ENCODE results near the gene SLC26A3.

Gene SLC26A3

DNA sequence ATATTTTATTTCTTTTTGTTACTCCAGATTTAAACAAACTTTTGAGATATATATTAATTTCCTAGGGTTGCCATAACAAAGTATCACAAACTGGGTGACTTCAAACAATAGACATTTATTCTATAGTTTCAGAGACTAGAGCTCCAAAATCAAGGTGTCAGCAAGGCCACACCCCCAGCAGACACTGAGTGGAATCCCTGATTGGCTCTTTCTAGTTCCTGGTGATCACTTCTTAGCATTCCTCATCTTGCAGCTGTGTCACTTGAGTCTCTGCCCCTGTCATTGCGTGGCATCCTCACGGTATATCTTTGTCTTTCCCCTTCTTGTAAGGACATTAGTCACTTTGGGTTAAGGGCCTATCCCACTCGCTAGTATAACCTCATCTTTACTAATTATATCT lies 7.6 kb upstream of the SLC26A3 start:
- H3K4me3 ChIP-seq (ENCODE audit: low read length) = no peak overlapping the region
- no peaks in the 10 kb centered on the region for H3K27me3 ChIP-seq (ENCODE audit: insufficient read depth, low read length)
- no peaks in the 10 kb centered on the region for H3K4me1 ChIP-seq (ENCODE audit: insufficient read depth, low read length)
- no peaks in the 10 kb centered on the region for H3K36me3 ChIP-seq (ENCODE audit: insufficient read depth, low read length)
- H2AFZ ChIP-seq (ENCODE audit: low read depth, low read length) = no peak overlapping the region
- H3K9me3 ChIP-seq (ENCODE audit: low read length) = no peaks in the 10 kb centered on the region

DNA sequence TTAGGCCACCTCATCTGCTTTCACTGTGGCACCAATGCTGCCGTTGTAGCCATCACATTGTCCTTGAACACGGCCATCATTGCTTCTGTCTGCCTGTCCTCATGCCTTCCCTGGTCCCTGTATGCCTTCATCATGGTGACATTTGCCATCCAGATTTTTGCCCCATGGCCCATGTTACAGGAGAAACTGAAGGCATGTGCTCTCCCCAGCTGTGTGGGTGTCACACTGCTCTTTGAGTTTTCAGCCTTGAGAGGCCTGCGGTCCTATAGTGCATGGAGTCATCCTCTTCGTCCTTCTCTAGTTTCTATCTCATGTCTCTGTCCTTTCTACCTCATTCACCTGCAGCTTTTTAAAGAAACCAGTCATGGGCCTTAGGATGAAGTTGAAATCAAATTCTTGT lies 6.2 kb upstream of the SLC26A3 start:
- Histone ChIP-seq H3K9me3 (ENCODE audit: low read length) (no peaks in the 10 kb centered on the region), H2AFZ (ENCODE audit: low read depth, low read length) (no peak overlapping the region), H3K4me1 (ENCODE audit: insufficient read depth, low read length) (no peaks in the 10 kb centered on the region), H3K36me3 (ENCODE audit: insufficient read depth, low read length) (no peaks in the 10 kb centered on the region), H3K27me3 (ENCODE audit: insufficient read depth, low read length) (no peaks in the 10 kb centered on the region), H3K4me3 (ENCODE audit: low read length) (no peak overlapping the region)

DNA sequence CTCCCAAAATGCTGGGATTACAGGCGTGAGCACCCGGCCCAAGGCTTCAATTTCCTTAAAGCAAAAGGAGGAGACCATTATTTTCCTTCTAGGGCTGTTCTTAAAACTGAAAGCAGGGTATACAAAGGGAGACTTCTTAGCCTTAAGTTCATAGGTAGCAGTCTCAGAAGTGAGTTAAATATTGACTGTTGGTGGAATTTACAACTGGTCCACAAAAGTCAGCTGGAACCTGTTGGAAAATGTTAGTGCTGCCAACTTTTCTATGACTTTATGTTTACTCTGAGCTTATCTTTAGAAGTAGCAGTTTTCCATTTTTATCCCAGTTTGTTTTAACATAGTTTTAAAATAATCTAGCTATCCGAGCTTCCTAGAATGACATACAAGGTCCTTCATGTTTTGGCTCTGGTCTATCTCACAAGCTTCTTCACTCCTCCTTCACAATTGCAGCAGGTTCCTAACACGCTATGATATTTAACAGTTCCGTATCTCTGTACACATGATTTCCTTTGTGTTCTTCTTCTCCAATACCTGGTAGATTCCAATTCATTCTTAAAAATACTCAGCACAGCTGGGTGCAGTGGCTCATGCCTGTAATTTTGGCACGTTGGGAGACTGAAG lies 3.3 kb downstream of the SLC26A3 start:
- Histone ChIP-seq H3K36me3 (ENCODE audit: insufficient read depth, low read length) (no peaks in the 10 kb centered on the region), H2AFZ (ENCODE audit: low read depth, low read length) (no peak overlapping the region), H3K27me3 (ENCODE audit: insufficient read depth, low read length) (no peaks in the 10 kb centered on the region), H3K9me3 (ENCODE audit: low read length) (no peaks in the 10 kb centered on the region), H3K4me1 (ENCODE audit: insufficient read depth, low read length) (no peaks in the 10 kb centered on the region), H3K4me3 (ENCODE audit: low read length) (no peak overlapping the region)

DNA sequence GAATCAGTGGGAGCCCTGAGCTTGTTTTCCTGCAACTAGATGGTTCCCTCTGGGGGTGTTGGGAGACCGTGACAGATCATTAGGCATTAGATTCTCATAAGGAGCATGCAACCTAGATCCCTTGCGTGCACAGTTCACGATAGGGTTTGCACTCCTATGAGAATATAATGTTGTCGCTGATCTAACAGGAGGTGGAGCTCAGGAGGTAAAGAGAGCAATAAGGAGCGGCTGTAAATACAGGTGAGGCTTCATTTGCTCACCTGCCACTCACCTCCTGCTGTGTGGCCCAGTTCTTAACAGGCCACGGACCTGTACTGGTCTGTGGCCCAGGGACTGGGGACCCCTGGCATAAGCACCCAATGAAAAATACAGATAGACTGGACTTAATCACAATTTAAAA lies 10.7 kb downstream of the SLC26A3 start:
- Histone ChIP-seq H3K36me3 (ENCODE audit: insufficient read depth, low read length) (no peaks in the 10 kb centered on the region), H3K9me3 (ENCODE audit: low read length) (no peaks in the 10 kb centered on the region), H3K27me3 (ENCODE audit: insufficient read depth, low read length) (no peaks in the 10 kb centered on the region), H3K4me3 (ENCODE audit: low read length) (no peak overlapping the region), H2AFZ (ENCODE audit: low read depth, low read length) (no peak overlapping the region), H3K4me1 (ENCODE audit: insufficient read depth, low read length) (no peaks in the 10 kb centered on the region)

DNA sequence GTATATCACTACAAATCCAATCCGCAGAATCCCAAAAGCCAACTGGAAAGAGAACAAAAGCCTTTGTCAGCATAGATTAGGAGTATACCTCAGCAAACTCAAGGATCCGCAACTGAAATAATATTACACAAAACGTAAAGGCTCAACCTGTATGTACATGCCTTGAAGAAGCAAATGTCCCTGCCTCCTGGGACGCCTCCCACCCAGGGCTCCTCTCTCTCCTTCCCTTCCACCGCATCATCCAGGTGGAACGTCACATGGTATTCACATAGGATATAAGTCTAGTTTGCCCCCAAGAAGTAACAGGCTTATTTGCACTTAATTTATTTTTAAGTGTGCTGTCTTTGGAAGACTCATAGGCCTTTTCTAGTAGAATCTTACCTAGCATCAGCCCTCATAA lies 13.4 kb downstream of the SLC26A3 start:
- no peaks in the 10 kb centered on the region for H3K9me3 ChIP-seq (ENCODE audit: low read length)
- no peaks in the 10 kb centered on the region for H3K36me3 ChIP-seq (ENCODE audit: insufficient read depth, low read length)
- H3K4me3 ChIP-seq (ENCODE audit: low read length) = no peak overlapping the region
- H2AFZ ChIP-seq (ENCODE audit: low read depth, low read length) = no peak overlapping the region
- no peaks in the 10 kb centered on the region for H3K27me3 ChIP-seq (ENCODE audit: insufficient read depth, low read length)
- no peaks in the 10 kb centered on the region for H3K4me1 ChIP-seq (ENCODE audit: insufficient read depth, low read length)

DNA sequence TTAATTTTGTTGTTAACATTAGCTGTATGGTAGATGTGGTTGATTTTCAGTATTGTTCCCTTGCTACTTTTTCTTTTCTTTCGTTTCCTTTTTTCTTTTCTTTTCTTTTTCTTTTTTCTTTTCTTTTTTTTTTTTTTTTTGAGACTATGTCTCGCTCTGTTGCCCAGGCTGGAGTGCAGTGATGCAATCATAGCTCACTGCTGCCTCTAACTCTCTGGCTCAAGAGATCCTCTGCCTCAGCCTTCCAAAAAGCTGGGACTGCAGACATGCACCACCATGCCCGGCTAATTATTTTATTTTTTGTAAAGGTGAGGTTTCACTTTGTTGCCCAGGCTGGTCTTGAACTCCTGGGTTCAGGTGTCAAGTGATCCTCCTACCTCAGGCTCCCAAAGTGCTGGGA lies 14.4 kb downstream of the SLC26A3 start:
- Histone ChIP-seq H2AFZ (ENCODE audit: low read depth, low read length) (no peak overlapping the region), H3K4me1 (ENCODE audit: insufficient read depth, low read length) (no peaks in the 10 kb centered on the region), H3K27me3 (ENCODE audit: insufficient read depth, low read length) (no peaks in the 10 kb centered on the region), H3K4me3 (ENCODE audit: low read length) (no peak overlapping the region), H3K9me3 (ENCODE audit: low read length) (no peaks in the 10 kb centered on the region), H3K36me3 (ENCODE audit: insufficient read depth, low read length) (no peaks in the 10 kb centered on the region)

DNA sequence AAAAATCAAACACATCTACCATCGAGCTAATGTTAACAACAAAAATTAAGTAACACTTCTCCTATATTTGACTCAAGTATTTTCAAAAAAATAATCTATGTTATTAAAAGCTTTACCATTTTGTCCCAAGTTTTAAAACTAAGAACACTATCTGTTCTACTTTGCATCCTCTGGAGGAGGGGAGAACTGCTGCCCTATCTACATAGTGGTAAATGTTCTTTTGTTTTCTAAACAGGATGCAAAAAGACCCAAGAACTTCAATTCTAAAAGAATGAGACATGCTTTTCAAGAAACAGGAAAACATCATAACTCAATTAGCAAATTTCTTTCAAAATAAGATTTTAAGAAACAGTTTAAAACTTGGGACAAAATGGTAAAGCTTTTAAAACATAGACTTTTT lies 14.8 kb downstream of the SLC26A3 start:
- Histone ChIP-seq H3K4me3 (ENCODE audit: low read length) (no peak overlapping the region), H3K4me1 (ENCODE audit: insufficient read depth, low read length) (no peaks in the 10 kb centered on the region), H3K27me3 (ENCODE audit: insufficient read depth, low read length) (no peaks in the 10 kb centered on the region), H2AFZ (ENCODE audit: low read depth, low read length) (no peak overlapping the region), H3K9me3 (ENCODE audit: low read length) (no peaks in the 10 kb centered on the region), H3K36me3 (ENCODE audit: insufficient read depth, low read length) (no peaks in the 10 kb centered on the region)

DNA sequence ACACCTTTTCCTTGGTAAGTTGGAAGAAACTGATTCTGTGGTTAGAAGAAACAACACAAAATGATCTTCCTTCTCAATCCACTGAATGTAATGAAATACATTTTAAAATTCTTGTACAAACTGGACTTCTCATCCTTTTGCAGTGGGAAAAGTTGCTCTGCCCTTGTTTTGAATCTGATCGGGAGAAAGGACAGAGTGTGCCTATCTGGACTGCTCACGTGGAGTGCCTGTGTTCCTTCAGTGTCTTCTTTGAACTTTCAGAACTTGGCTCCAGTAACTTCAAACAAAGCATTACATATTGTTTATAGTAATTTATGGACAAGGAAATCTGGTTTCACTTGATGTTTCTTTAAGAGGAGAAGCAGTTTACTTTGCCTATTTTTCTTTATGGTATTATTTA lies 17.1 kb downstream of the SLC26A3 start:
- Histone ChIP-seq H3K27me3 (ENCODE audit: insufficient read depth, low read length) (no peaks in the 10 kb centered on the region), H3K9me3 (ENCODE audit: low read length) (no peaks in the 10 kb centered on the region), H3K4me3 (ENCODE audit: low read length) (no peak overlapping the region), H3K36me3 (ENCODE audit: insufficient read depth, low read length) (no peaks in the 10 kb centered on the region), H3K4me1 (ENCODE audit: insufficient read depth, low read length) (no peaks in the 10 kb centered on the region), H2AFZ (ENCODE audit: low read depth, low read length) (no peak overlapping the region)

DNA sequence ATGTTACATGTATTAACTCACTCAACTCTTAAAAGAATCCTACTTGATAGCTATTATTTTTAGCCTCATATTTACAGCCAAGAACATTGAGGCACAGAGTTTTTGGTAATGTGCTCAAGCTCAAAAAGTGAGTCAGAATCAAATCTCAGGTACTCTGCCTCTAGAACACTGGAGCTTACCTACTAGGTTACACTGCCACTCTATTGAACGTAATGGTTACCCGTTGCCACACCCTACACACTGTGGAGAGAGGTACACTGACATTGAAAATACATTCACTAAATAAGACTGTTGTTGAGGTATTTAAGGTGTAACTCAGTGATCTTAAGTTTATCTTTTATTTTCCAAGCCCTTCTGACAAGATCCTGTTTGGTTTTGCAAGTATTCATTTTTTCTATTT lies 17.9 kb downstream of the SLC26A3 start:
- H3K4me1 ChIP-seq (ENCODE audit: insufficient read depth, low read length) = no peaks in the 10 kb centered on the region
- no peak overlapping the region for H2AFZ ChIP-seq (ENCODE audit: low read depth, low read length)
- H3K36me3 ChIP-seq (ENCODE audit: insufficient read depth, low read length) = no peaks in the 10 kb centered on the region
- no peaks in the 10 kb centered on the region for H3K9me3 ChIP-seq (ENCODE audit: low read length)
- no peaks in the 10 kb centered on the region for H3K27me3 ChIP-seq (ENCODE audit: insufficient read depth, low read length)
- no peak overlapping the region for H3K4me3 ChIP-seq (ENCODE audit: low read length)

DNA sequence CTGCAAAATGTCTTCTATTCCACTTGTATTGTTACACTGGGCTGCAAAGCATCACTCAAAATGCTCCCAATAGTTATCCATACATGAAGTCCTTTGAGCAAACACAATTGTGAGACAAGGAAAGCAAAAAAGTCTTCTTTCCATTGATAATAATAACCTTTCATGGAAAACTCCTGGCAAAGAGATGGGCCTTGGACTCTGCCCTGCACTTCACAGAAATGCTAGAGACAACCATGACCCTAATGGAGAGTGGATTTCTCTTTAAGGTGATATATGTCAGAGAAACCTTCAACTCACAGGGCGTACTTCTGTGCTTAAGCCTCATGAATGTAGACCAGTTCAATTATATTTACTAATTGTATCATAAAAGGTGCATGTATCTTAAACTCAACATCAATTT lies 19.4 kb downstream of the SLC26A3 start:
- H3K27me3 ChIP-seq (ENCODE audit: insufficient read depth, low read length) = no peaks in the 10 kb centered on the region
- H3K4me3 ChIP-seq (ENCODE audit: low read length) = no peak overlapping the region
- no peaks in the 10 kb centered on the region for H3K4me1 ChIP-seq (ENCODE audit: insufficient read depth, low read length)
- H2AFZ ChIP-seq (ENCODE audit: low read depth, low read length) = no peak overlapping the region
- H3K9me3 ChIP-seq (ENCODE audit: low read length) = no peaks in the 10 kb centered on the region
- no peaks in the 10 kb centered on the region for H3K36me3 ChIP-seq (ENCODE audit: insufficient read depth, low read length)

DNA sequence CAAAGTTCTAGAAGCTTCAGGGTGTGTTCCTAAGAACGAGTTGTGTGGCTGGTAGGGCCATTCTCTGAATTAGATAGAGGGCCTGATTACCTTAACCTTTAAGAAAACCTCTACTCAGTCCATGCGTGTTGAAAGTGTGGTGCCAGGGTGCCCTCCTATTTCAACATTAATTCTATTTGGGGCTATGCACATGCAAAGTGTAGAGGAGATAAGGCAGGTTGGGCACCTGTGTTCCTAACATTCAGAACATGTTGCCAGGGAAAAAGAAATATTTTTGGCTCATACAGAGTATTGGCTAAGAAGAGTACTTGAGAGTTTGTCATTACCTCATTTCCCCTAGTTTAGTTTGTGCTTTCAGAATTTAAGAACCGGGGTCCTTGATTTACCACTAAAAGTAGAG lies 20.6 kb downstream of the SLC26A3 start:
- Histone ChIP-seq H2AFZ (ENCODE audit: low read depth, low read length) (no peak overlapping the region), H3K36me3 (ENCODE audit: insufficient read depth, low read length) (no peaks in the 10 kb centered on the region), H3K9me3 (ENCODE audit: low read length) (peaks cover 2% of the 10 kb centered on the region), H3K27me3 (ENCODE audit: insufficient read depth, low read length) (no peaks in the 10 kb centered on the region), H3K4me3 (ENCODE audit: low read length) (no peak overlapping the region), H3K4me1 (ENCODE audit: insufficient read depth, low read length) (no peaks in the 10 kb centered on the region)

DNA sequence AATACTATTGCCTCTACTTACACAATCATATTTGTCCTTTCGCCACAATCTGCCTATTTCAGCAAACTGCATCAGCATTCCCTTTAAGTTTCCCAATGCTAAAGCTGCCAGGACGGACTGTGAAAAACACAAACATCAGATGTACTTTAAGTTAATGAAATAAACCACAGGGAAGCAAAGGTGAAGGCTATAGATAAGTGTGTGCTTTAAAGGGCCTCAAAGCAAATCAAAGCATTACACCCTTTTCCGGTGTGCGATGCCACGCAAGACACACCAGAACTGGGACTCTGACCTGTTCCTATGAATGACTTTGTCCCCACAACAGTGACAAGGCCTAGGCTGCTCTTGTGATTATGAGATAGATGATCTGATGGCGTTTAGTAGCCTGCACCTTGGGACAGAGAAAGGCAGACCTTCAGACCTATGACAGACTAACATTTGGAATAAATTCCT lies 23.4 kb downstream of the SLC26A3 start:
- Histone ChIP-seq H3K4me3 (ENCODE audit: low read length) (no peak overlapping the region), H3K36me3 (ENCODE audit: insufficient read depth, low read length) (no peaks in the 10 kb centered on the region), H3K27me3 (ENCODE audit: insufficient read depth, low read length) (no peaks in the 10 kb centered on the region), H2AFZ (ENCODE audit: low read depth, low read length) (no peak overlapping the region), H3K9me3 (ENCODE audit: low read length) (peaks cover 5% of the 10 kb centered on the region), H3K4me1 (ENCODE audit: insufficient read depth, low read length) (no peaks in the 10 kb centered on the region)

DNA sequence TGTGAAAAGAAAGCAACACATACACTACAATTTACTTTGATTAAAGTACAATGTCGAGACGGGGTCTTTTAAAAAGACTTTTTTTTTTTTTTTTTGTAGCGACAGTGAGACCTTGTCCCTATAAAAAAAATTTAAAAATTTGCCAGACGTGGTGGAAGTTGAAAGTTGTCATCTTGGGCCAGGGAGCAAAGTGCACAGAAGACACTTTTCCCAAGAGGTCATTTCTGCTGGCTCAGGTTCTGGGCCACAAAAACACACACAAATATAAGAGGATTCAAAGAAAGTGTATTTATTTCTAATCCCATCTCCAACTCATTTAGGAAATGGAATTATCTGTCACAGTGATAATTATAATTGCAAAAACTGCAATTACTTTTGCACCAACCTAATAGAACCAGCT lies 24.7 kb downstream of the SLC26A3 start:
- H2AFZ ChIP-seq (ENCODE audit: low read depth, low read length) = no peak overlapping the region
- peaks cover 5% of the 10 kb centered on the region for H3K9me3 ChIP-seq (ENCODE audit: low read length)
- no peaks in the 10 kb centered on the region for H3K4me1 ChIP-seq (ENCODE audit: insufficient read depth, low read length)
- no peaks in the 10 kb centered on the region for H3K36me3 ChIP-seq (ENCODE audit: insufficient read depth, low read length)
- H3K4me3 ChIP-seq (ENCODE audit: low read length) = no peak overlapping the region
- no peaks in the 10 kb centered on the region for H3K27me3 ChIP-seq (ENCODE audit: insufficient read depth, low read length)

DNA sequence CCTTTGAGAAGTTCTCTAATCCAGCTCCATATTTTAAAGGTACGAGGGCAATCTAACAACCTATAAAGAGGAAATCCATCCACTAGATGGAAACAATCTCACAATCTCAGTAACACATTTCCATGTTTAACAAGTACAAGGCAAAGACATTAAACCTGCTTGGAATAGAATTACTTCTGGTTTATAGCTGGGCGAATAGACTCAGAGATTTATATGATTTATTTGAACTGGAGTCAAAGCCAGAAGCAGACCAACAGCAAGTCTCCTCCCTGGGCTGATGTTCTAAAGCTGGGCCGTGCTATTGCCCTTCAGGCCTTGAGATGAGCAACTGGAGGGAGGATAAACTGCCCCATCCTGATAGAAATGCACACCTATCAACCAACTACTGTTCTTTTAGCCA lies 25.3 kb downstream of the SLC26A3 start:
- Histone ChIP-seq H3K36me3 (ENCODE audit: insufficient read depth, low read length) (no peaks in the 10 kb centered on the region), H3K4me3 (ENCODE audit: low read length) (no peak overlapping the region), H3K4me1 (ENCODE audit: insufficient read depth, low read length) (no peaks in the 10 kb centered on the region), H2AFZ (ENCODE audit: low read depth, low read length) (no peak overlapping the region), H3K9me3 (ENCODE audit: low read length) (peaks cover 5% of the 10 kb centered on the region), H3K27me3 (ENCODE audit: insufficient read depth, low read length) (no peaks in the 10 kb centered on the region)
